ENCODE results near the gene PRPF6.
"Not testable (repeated sequence)": the region's sequence is repeated elsewhere in the genome, so short reads cannot be mapped to it uniquely, and the experiment has no call there.

Gene PRPF6

DNA sequence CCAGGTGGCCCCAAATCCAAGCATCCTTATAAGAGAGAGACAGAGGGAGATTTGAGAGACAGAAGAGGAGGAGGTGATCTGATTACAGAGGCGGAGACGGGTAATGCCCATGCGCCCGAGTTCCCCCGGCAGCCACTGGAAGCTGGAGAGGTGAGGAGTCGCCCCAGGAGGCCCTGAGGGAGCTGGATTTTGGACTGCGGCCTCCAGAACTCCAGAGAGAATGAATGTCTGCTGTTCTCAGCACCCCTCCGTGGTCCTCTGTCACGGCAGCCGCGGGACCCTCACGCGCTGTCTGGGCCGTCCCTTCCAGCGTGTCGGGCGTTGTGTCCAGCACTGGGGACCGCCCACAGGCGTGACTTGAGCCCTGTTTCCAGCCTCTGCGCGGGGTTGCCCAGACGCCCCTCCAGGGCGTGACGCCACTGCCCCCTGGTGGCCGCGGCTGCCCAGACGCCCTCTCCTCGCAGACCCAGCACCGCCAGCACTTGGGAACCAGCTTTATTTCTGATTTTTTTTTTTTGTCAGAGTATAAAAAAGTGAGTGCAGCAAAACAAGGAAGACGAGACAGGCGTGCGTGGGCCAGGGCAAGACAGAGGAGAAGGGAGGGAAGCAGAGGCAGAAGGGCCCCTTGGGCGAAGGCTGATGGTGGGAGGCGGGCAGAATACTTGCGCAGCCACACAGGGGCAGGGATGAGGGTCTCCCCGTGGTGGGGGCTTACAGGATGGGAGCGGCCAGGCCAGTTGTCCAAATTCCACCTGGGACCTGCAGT is 7.1 kb upstream of the PRPF6 start:
- DNase-seq (ENCODE audit: low spot score), result peak; percentile 93

GRCh38 chr20:63974402-63975200 is 6.3 kb upstream of the PRPF6 start:
- DNase-seq (ENCODE audit: low spot score), result peak; percentile 46

GRCh38 chr20:63976511-63976910 is 4.4 kb upstream of the PRPF6 start:
- DNase-seq (ENCODE audit: low spot score), result not testable (repeated sequence)

DNA sequence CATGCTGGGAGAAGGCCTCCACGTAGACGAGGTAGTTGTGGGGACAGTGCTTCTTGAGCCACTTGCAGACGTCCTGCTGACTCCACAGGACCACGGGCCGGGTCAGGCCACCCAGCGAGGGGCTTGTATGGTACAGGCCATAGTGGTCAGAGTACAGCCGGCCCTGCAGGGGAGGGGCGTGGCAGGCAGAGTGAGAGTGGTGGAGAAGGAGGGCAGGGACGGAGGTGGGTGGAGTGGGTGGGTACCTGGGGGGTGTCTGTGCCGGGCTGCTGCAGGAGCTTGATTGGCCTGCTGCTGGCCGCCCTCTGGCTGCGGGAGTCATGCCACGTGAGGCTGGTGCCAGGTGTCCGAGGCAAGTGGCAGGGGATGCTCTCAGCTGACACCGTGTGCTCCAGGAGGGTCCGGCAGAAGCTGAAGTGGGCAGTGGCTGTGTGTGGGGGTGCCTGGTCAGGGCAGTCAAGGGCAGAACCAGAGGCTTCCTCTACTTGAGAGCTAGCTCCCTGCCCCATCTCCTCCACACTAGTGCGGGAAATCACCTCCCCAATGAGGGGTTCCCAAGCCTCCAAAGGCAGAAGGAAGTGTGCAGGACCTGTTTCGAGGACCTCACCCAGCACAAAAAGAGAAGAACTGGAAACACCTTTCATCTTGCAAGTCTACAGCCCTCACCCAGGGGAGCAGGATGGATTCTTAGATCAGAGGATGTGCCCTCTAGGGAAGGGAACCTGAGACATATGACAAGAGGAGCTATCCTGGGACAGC is 3.8 kb upstream of the PRPF6 start:
- no peak for DNase-seq (ENCODE audit: low spot score)

DNA sequence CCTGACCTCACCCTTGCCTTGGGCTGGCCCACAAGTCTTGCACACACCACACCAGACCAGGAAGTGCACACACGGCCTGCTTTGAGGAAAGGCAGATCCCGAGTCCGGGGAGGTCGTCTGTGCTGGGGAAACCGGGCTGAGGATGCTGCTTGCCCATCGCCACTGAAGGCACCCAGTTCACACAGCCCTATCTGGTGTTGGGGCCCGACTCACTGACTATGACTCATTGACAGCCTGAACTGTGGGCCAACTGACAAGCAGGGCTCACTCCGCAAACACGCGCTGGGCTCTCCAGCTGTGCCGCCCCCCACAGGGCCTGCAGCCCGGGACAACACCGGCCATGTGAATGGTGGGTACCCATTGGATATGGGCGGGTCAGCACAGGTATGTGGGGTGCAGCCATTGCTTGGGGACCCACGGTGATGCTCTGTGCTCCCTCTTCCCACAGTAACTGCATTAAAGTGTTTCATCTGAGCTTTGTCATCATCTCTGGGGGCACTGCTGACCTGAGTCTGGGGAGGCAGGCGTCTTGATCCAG is 3.1 kb upstream of the PRPF6 start:
- no peak for DNase-seq (ENCODE audit: low spot score)

DNA sequence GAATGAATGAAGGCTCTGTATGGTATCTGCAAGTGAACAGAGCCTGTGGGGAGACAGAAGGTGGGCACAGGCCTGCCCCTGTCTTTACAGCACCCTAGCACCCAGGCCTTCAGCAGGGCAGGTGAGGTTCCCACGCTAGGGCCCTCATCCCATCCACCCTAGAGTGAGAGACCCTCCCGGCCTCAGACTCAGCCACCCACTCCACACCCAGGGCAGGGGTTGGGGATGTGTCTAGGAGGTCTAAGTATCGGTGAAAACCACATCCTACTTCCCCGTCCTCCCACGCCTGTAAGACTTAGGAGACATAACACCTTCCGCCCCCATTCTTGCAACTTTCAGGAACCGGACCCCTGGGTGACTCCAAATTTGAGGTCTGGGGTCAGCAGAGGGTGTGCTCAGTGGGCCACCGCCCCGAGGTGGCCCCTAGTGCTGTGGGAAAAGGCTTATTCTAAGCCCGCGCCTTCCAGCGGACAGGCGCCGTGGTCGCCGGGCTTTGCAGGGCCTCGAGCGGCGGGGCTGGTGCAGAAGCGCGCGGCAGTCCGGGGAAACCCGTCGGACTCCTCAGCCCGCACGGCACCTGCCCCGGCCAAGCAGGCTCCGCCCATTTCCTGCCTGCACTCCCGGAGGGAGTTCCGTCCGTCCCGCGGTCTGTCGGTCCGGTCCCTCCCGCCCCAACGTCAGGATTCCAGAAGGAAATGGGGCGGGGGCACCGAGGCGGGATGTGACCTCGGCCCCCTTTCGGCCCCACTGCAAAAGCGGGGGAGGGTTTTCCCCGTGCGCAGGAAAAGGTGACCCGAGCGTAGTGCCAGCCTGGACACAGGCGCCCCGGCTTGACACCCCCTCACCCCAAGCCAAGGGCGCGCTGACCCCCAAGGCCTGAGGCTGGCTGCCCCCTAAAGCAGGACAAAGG is 2.4 kb upstream of the PRPF6 start:
- DNase-seq (ENCODE audit: low spot score), result peak; percentile 77

DNA sequence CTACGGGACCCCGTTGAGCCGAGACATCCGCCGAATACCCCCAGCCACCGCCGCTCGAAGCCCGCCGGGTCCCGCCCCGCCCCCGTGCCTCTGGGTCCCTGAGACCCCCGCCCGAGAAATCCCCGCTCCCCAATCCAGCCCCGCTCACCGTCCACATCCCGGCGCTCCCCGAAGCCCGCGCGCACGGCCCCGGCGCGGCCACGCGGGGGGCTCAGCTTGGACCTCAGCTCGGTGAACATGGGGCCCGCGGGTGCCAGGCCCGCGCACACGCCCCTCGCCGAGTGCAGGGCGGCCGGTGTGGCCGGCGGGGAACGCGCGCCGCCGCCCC is 1.7 kb upstream of the PRPF6 start:
- peak; percentile 60 for DNase-seq (ENCODE audit: low spot score)

GRCh38 chr20:63979557-63980316 is 1.2 kb upstream of the PRPF6 start, which contains the start of gene SAMD10:
TSS of gene SAMD10 (minus strand) at chr20:63979642. CDS start at chr20:63979467, 175 bp downstream.
- peak; percentile 76 for DNase-seq (ENCODE audit: low spot score)

DNA sequence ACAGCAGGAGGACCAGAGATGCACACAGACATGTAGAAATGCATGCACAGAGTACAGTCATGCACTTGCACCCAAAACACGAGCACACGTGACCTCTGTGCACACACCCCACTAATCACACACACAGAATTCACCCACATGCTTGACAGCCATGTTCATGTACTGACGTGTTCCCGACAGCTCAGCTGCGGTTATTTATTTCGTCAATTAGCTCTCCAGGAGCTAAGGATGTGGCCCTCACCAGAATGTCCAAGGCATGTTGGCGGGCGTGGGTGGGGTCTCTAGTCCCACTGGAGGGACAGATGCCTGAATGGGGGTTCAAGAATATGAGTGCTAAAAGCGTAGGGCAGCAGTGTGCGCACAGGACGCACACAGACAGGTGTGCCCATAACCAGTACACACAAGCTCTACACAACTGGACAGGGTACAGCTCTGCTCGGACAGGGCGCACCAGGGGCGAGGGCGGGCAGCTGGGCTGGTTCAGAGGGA is 571 bp upstream of the PRPF6 start:
- DNase-seq (ENCODE audit: low spot score), result no peak

DNA sequence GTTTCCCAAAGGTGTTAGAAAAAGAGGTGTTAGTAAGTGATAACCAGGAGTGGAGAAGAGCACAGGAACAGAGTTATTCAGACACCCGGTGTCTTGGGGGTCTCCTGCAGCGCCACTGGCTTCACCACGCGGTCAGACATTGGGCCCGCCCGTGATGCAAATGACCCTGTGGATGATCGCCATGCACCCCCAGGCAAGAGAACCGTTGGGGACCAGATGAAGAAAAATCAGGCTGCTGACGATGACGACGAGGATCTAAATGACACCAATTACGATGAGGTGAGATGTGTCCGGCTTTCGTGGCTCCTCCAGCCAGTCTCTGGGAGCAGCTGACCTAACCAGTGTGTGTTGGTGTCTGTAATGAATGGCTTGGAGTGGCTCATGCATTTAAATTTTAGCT is 2.0 kb downstream of the PRPF6 start:
- DNase-seq (ENCODE audit: low spot score), result no peak

DNA sequence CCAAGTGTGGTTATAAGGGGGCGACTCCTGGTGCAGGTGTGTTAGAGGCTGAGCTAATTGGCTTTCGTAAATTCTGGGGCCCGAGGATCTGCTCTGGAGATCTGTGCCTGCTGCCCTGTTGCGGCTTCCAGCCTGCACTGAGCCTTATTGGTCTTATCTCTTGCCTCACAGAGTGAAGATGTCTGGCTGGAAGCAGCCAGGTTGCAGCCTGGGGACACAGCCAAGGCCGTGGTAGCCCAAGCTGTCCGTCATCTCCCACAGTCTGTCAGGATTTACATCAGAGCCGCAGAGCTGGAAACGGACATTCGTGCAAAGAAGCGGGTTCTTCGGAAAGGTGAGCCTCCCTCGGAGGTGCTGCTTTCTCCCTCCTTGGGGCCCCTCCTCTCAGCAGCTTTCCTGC is 20.0 kb downstream of the PRPF6 start:
- DNase-seq (ENCODE audit: low spot score), result no peak

DNA sequence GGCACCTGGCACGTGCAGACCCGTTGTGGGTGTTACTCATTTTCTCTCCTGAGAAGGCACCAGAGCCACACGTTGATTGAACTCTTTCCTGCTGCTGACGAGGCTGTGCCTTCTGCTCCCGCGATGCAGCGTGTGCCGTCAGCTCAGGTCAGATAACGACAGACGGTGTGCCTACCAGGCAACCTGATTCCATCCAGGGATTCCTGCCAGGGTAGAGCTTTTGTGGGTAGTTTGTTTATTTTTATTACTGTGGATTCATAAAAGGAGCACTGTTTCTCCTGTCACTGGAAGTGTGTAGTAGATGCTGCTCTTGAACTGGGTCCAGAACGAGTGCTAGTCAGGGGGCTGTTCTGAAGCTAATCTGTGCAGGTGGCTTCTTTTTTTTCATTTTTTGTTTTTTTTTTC is 20.7 kb downstream of the PRPF6 start:
- no peak for DNase-seq (ENCODE audit: low spot score)

DNA sequence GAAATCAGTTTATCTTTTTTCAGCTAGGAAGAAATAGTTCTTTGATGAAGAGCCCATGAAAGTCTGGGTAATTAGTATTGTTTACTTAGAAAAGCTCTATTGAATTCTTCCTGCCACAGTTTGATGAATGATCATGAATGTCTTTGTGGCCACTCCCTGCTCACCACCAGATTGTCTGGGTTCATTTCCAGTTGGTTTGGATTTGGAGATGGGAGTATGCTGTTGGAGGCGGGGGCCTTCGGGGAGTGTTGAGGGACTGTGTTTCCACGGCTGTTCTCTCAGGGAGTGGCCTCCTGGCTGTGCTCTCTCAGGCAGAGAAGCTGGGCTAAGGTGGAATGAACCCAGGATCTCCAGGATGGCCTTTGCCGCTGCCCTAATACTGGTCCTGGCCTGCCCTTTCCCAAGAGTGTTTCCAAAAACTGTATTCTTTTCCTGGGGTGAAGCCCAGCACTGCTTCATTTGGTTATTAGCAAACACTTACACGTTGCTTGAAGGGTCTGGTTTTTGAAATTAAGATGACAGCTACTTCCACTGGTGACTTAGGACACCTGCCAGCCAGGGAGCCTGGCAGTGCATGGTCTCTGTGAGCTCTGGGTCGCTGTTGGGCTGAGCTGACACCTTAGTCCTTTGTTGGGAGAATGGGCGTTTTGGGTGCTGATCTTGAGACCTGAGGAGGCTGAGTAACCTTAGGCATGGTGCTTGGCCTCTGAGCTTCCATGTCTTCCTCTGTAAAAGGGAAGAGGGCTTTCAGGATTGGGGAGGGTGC is 23.2 kb downstream of the PRPF6 start:
- DNase-seq (ENCODE audit: low spot score), result no peak

DNA sequence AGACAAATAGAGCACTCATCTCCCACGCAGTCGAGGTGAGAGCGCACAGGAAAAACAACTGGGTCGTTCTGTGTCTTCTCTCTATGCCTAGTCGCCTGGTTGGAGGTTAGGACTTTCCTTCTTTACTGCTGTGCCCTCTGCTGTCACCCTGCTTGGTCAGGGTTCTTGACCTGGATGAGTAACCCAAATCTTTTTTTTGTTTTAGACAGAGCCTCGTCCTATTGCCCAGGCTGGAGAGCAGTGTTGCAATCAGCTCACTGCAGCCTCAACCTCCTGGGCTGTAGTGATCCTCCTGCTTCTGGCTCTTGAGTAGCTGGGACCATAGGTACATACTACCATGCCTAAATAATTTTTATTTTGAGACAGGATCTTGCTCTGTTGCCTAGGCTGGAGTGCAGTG is 24.5 kb downstream of the PRPF6 start:
- no peak for DNase-seq (ENCODE audit: low spot score)

- DNase-seq (ENCODE audit: low spot score), result no peak
These were observed 25.6 kb downstream of the PRPF6 start for GRCh38 chr20:64006490-64006889.

- no peak for DNase-seq (ENCODE audit: low spot score)
These were observed 26.0 kb downstream of the PRPF6 start for GRCh38 chr20:64006902-64007301.

DNA sequence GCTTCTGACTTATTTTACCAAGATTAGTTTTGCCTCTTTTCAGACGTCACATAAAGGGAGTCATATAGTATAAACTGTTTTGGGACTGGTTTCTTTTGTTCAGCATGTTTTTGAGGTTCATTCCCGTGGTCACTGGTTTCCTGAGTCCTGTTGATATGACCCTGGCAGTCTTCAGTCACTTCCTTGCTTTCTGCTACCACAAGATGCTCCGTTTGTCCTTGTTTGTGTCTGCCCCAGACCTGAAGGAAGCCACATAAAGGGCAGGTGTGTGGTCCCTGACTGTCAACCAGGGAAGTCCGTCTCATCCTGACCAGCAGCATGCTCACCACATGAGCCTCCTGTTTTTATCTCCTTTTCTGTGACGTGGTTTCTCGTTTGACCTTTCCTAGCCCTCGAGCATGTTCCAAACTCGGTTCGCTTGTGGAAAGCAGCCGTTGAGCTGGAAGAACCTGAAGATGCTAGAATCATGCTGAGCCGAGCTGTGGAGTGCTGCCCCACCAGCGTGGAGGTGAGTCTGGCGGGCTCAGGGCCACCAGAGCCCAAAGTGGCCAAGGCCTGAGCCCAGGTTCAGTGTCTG is 29.0 kb downstream of the PRPF6 start:
- no peak for DNase-seq (ENCODE audit: low spot score)

DNA sequence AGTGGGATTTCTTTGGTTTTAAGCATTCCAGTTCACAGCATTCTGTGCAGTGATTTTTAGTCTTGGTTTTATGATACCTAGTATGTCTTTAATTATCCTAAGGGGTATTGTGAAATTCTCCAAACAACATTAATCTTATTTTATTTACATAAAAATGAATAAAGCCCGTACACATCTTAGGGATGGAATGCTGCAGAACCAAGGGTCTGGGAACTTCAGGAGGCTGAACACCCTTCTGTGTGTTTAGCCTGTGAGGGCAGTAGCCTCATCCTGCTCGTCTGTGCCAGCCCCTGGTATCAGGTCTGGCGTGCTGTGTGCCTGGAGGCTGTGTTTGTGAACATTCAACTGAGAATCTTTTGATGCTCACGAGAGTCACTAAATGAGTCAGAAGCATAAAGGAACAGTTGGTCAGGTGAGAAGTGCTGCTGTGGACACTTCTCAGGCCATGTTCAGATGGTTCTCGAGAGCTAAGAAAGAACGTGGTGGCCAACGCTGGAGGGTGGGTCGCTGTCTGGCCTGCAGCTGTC is 29.8 kb downstream of the PRPF6 start:
- DNase-seq (ENCODE audit: low spot score), result no peak

DNA sequence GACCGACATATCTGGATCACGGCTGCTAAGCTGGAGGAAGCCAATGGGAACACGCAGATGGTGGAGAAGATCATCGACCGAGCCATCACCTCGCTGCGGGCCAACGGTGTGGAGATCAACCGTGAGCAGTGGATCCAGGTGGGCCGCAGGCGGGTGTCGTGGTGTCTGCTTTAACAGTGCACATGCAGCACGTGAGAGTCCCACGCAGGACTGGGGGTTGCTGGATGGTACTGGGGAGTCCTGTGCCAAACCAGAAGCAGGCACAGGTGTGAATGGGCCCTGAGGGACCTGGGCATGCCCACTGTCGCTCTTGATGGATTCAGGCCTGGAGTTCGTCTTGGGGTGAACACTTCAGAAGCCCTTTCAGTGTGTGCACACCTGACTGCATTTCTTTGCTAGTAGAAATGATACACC is 30.4 kb downstream of the PRPF6 start:
- DNase-seq (ENCODE audit: low spot score), result no peak
